AG04450 (cell line): ENCODE data around the gene CCDC40. TPM values are rescaled to one million over a fixed set of nuclear protein-coding genes. Genes with fewer than 3 reads are reported as not detected.
"Not testable (repeated sequence)": the region's sequence is repeated elsewhere in the genome, so short reads cannot be mapped to it uniquely, and the experiment has no call there.

ENCODE experiments used
- CTCF ChIA-PET: fragments of 300-600, 350-600 bp; formaldehyde crosslinking; extraction: SDS; loops from one replicate; lab custom pipeline; 2022; ENCODE audit warnings: antibody characterized with exemption, inconsistent platforms; lab: Charles Lee
- POLR2A ChIA-PET: fragments of 350-600 bp; formaldehyde crosslinking; extraction: SDS; loops from one replicate; lab custom pipeline; 2021; ENCODE audit warnings: antibody characterized with exemption, inconsistent platforms; lab: Yijun Ruan, JAX
- DNase-seq: peaks from one replicate; pipeline ENCODE4 v3.0.0-alpha.2; 2011; ENCODE audit warnings: low read depth, low spot score
- H3K27ac ChIP-seq: one replicate; pipeline ENCODE4 v1.5.1; 2012; ENCODE audit warnings: low read depth, low read length, control low read depth
- H3K27me3 ChIP-seq: one replicate; pipeline ENCODE4 v1.6.0; 2012; ENCODE audit warnings: low read length; ENCODE audit not compliant: control insufficient read depth, insufficient read depth
- H3K4me3 ChIP-seq: 2 replicates; pipeline ENCODE4 v1.5.1; 2011; ENCODE audit warnings: mild to moderate bottlenecking, low read depth, low read length, control low read depth
- H3K9me3 ChIP-seq: 2 replicates; pipeline ENCODE4 v1.5.1; 2012; ENCODE audit warnings: low read length; ENCODE audit not compliant: control insufficient read depth, insufficient read depth
- CTCF ChIP-seq: IDR thresholded peaks from 2 replicates; pipeline ENCODE4 v1.5.1; 2011; ENCODE audit warnings: low read depth, low read length, control low read depth, inconsistent platforms
- polyA plus RNA-seq: library from polyadenylated mRNA; depleted of rRNA; stranded (reverse); fragments of >200 nt; gene quantifications from 2 replicates; pipeline ENCODE4 v1.2.3, GENCODE V29; 2011

The CCDC40 gene
- polyA plus RNA-seq, 1 experiment: 2.4 TPM

GRCh38 chr17:79991924-79992648, 44.4 kb upstream of the CCDC40 start:
- H3K4me3 ChIP-seq: peak overlapping the region; percentile 44
- peak overlapping the region; percentile 92 for H3K27ac ChIP-seq

GRCh38 chr17:79992649-79993389, 43.6 kb upstream of the CCDC40 start:
- POLR2A ChIA-PET: interaction anchor here (1.7 kb wide), 1 partner anchor 154 kb away, joined by 8 read pairs; the partner anchor contains the start of gene CBX4
- CTCF ChIA-PET: interaction anchor here (0.6 to 7.3 kb wide), 4 partner anchors 13 to 251 kb away, joined by 3 to 73 read pairs (median 6); no protein-coding TSS in a partner anchor
- Histone ChIP-seq H3K9me3 (no peaks in the 10 kb centered on the region; the same call in 1 of the 2 replicates), H3K27me3 (no peaks in the 10 kb centered on the region), H3K27ac (peak overlapping the region; percentile 92), H3K4me3 (peak overlapping the region; percentile 44)
- TF ChIP-seq CTCF: no peak
- no peak for DNase-seq

More at GRCh38 chr17:79991924-79992648, 44.4 kb upstream of the CCDC40 start:
- ChIA-PET POLR2A (interaction anchor here (0.6 kb wide), 1 partner anchor 38 kb away, joined by 3 read pairs; no protein-coding TSS in a partner anchor), CTCF (interaction anchor here (7.3 kb wide), 1 partner anchor 14 kb away, joined by 73 read pairs; no protein-coding TSS in a partner anchor)
- DNase-seq: no peak
- no peaks in the 10 kb centered on the region for H3K27me3 ChIP-seq
- no peaks in the 10 kb centered on the region; the same call in 1 of the 2 replicates for H3K9me3 ChIP-seq
- no peak for TF ChIP-seq CTCF

- no peak for TF ChIP-seq CTCF
- peak; percentile 84 for DNase-seq
- POLR2A ChIA-PET: interaction anchor here (0.6 to 1.7 kb wide), 4 partner anchors 42 to 197 kb away, joined by 3 to 8 read pairs (median 3); partner anchors contain the start of genes CBX4 and CBX8
- Histone ChIP-seq H3K27ac (peak overlapping the region; percentile 92), H3K9me3 (no peaks in the 10 kb centered on the region; the same call in 1 of the 2 replicates), H3K27me3 (no peaks in the 10 kb centered on the region), H3K4me3 (0 out of 2 replicates have a peak overlapping the region, but pooled peaks have one; percentile 5)
- CTCF ChIA-PET: interaction anchor here (0.6 to 7.3 kb wide), 6 partner anchors 12 to 252 kb away, joined by 3 to 73 read pairs (median 4); partner anchors contain the start of gene CBX4
Observed at GRCh38 chr17:79993390-79994227, 42.8 kb upstream of the CCDC40 start.

GRCh38 chr17:79994228-79994569, 42.2 kb upstream of the CCDC40 start:
- CTCF ChIA-PET: interaction anchor here (0.8 to 7.3 kb wide), 4 partner anchors 12 to 205 kb away, joined by 3 to 73 read pairs (median 4); partner anchors contain the start of gene CBX4
- not testable (repeated sequence) for H3K9me3 ChIP-seq, H3K27me3 ChIP-seq, H3K4me3 ChIP-seq, DNase-seq
- POLR2A ChIA-PET: interaction anchor here (0.6 to 1.7 kb wide), 4 partner anchors 43 to 197 kb away, joined by 3 to 8 read pairs (median 3); partner anchors contain the start of genes CBX4 and CBX8
- peak overlapping the region; percentile 92 for H3K27ac ChIP-seq
